ENCODE results near the gene TDP1.

- TF ChIP-seq CTCF (IDR thresholded peaks at IDR 0.05) (no peak), POLR2A (IDR thresholded peaks at IDR 0.05) (no peak)
Measured at GRCh38 chr14:90072350-90072749, 116.6 kb downstream of the TDP1 start.

All from lower leg skin (tissue), 3 donors.